Lower leg skin (tissue), 4 donors: ENCODE results near the gene PDZD2. TPM values are rescaled to one million over a fixed set of nuclear protein-coding genes. Genes with fewer than 3 reads are reported as not detected.

Source experiments
- DNase-seq, 2 donors: peaks; one replicate each; pipeline ENCODE4 v3.0.0-alpha.2; 2019; ENCODE audit warnings: low spot score in 2 of 2
- H3K4me3 ChIP-seq: fragments of 200-600 bp; sonication (generic); 2 replicates; pipeline ENCODE4 v1.5.1; 2017; ENCODE audit warnings: mild to moderate bottlenecking, low read depth; ENCODE audit not compliant: poor library complexity, severe bottlenecking
- CTCF ChIP-seq, 3 donors: fragments of 450-650 bp; IDR thresholded peaks; one replicate each; pipeline ENCODE4 v1.5.1; 2016; ENCODE audit warnings: antibody characterized with exemption in 3 of 3, mild to moderate bottlenecking in 3 of 3, moderate library complexity in 2 of 3
- POLR2A ChIP-seq, 2 donors: fragments of 450-650 bp; IDR thresholded peaks; one replicate each; pipeline ENCODE4 v1.6.1; 2016 to 2017; ENCODE audit warnings: antibody characterized with exemption in 2 of 2, mild to moderate bottlenecking in 1 of 2, moderate library complexity in 1 of 2
- WGBS, 2 donors: methylation state at CpG; one replicate each; pipeline ENCODE4 v1.1.5; 2018; 5-methylcytosine and 5-hydroxymethylcytosine counted together
- intact Hi-C: fragments of 100-400 bp; cut with DNase I; formaldehyde crosslinking; loops from one replicate; pipeline ENCODE4 v1.15.0; 2023; ENCODE audit warnings: low total_unique reads
- total RNA-seq, 4 donors: library from RNA; depleted of rRNA; stranded (reverse); fragments of >200 nt; gene quantifications; one replicate each; pipeline ENCODE4 v1.1.0, GENCODE V29; 2016

Gene PDZD2
- total RNA-seq, 4 donors from 2014 or later = 102 to 150 (median 116) TPM

GRCh38 chr5:31604644-31605043 lies 34.3 kb upstream of the PDZD2 start:
- no peak for DNase-seq
- 76 to 87% methylated on average over 2 of the region's 2 CpGs for WGBS, 2 donors
- intact Hi-C loops = no loop called here
- H3K4me3 ChIP-seq = no peak overlapping the region
- TF ChIP-seq CTCF (IDR thresholded peaks at IDR 0.05) (no peak), POLR2A (IDR thresholded peaks at IDR 0.05) (no peak)

- no peak overlapping the region for H3K4me3 ChIP-seq
- no peak for DNase-seq
- WGBS, 2 donors = 50 to 53% methylated on average over 1 of the region's 1 CpG
- intact Hi-C loops = no loop called here
- no peak for TF ChIP-seq CTCF (IDR thresholded peaks at IDR 0.05)
- TF ChIP-seq POLR2A (IDR thresholded peaks at IDR 0.05) = no peak
Observed at GRCh38 chr5:31605920-31606319, 33.0 kb upstream of the PDZD2 start.

- no peak for DNase-seq
- WGBS, 2 donors = 66 to 70% methylated on average over 2 of the region's 2 CpGs
- no peak overlapping the region for H3K4me3 ChIP-seq
- no peak for TF ChIP-seq CTCF (IDR thresholded peaks at IDR 0.05)
- no peak for TF ChIP-seq POLR2A (IDR thresholded peaks at IDR 0.05)
- intact Hi-C loops = no loop called here
Observed at GRCh38 chr5:31607546-31607945, 31.4 kb upstream of the PDZD2 start.

- TF ChIP-seq POLR2A (IDR thresholded peaks at IDR 0.05) = no peak
- no peak for TF ChIP-seq CTCF (IDR thresholded peaks at IDR 0.05)
- 89 to 94% methylated on average over 2 of the region's 2 CpGs for WGBS, 2 donors
- no peak for DNase-seq
- intact Hi-C loops = no loop called here
- H3K4me3 ChIP-seq = no peak overlapping the region
Observed at GRCh38 chr5:31611002-31611401, 27.9 kb upstream of the PDZD2 start.

- intact Hi-C loops = no loop called here
- no peak for TF ChIP-seq CTCF (IDR thresholded peaks at IDR 0.05)
- no peak for TF ChIP-seq POLR2A (IDR thresholded peaks at IDR 0.05)
Observed at GRCh38 chr5:31613651-31614050, 25.3 kb upstream of the PDZD2 start.

More at GRCh38 chr5:31613651-31614050, 25.3 kb upstream of the PDZD2 start:
- no peak overlapping the region for H3K4me3 ChIP-seq
- WGBS, 2 donors = 50 to 77% methylated on average over 1 of the region's 1 CpG
- no peak for DNase-seq
